Posterior vena cava (tissue), 2 donors: Measurements from ENCODE around the gene RAB3GAP2. TPM values are rescaled to one million over a fixed set of nuclear protein-coding genes. Genes with fewer than 3 reads are reported as not detected.
"Not testable (repeated sequence)": the region's sequence is repeated elsewhere in the genome, so short reads cannot be mapped to it uniquely, and the experiment has no call there.

Experiments used
- DNase-seq: peaks from one replicate; pipeline ENCODE4 v3.0.0-alpha.2; 2020; ENCODE audit warnings: low spot score
- intact Hi-C, 2 donors: fragments of 100-400 bp; cut with DNase I; formaldehyde crosslinking; loops; one replicate each; pipeline versions ENCODE4 v1.14.1 to v1.14.2; 2022 to 2023
- total RNA-seq, 2 donors: library from RNA; stranded (reverse); fragmentation: NEBNext Ultra II Directional; extraction: Animal tissue kit (Norgen Biotek cat#: 25700); gene quantifications; one replicate each; pipeline ENCODE4 v1.2.1, GENCODE V29; 2021
- donor health status: DM: yes; HTN: yes; CAD: no.
- donor health status: DM: yes; HTN: yes; CAD: no.

The RAB3GAP2 gene
- total RNA-seq, 2 donors from 2014 or later: 31.1 to 37.9 TPM

DNA sequence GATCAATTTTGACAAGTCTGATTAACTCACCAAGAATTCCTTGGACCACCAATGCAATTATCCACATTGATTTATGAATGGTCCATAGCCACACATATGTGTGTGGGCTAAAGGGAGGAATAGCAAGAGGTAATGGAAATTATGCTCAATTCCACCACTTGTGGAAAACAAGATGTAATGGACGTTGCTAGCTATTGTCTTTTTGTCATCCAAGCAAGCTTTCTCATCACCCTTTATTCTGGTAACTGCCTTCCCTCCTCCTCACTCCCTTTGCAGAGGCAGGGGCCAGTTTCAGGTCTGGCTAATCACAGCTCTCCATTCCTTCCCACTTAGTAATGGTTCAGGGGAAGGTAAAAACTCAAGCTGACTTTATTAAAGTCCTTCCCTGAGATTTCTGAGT lies 24.7 kb upstream of the RAB3GAP2 start:
- intact Hi-C loops: no loop called here
- DNase-seq: no peak

DNA sequence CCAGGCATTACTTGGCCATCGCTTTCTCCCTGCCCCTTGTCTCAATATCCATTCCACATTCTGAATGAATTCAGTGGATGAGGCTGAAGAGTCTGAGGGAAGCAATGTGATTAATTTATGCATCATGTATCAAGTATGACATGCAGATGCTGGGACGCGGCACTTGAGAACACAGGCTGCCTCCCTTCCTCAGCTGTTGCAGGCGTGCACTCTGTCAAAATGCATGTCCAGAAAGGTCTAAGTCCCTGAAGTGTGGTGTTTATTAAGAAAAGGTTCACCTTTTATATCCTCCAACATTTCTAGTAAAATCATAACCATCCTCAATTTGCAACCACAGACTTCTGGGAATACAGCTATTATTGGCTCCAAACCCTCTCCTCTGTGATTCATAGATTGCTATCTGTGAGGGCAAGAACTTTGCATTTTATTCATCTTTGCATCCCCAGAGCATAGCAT lies 22.6 kb upstream of the RAB3GAP2 start:
- intact Hi-C loops: no loop called here
- no peak for DNase-seq

DNA sequence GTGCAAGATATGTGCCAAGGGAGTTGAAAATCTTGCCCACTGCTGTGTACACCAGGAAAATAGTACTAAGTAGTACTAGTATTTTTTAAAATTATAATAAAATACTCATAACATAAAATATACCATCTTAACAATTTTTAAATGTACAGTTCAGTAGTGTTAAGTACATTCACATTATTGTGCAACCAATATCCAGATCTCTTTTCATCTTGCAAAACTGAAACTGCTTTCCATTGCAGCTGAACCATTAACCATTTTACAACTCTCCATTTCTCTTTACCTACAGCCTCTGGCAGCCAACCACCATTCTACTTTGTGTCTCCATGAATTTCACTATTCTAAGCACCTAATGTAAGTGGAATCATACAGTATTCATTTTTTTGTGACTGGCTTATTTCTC lies 19.3 kb upstream of the RAB3GAP2 start:
- DNase-seq: no peak
- intact Hi-C loops: no loop called here

DNA sequence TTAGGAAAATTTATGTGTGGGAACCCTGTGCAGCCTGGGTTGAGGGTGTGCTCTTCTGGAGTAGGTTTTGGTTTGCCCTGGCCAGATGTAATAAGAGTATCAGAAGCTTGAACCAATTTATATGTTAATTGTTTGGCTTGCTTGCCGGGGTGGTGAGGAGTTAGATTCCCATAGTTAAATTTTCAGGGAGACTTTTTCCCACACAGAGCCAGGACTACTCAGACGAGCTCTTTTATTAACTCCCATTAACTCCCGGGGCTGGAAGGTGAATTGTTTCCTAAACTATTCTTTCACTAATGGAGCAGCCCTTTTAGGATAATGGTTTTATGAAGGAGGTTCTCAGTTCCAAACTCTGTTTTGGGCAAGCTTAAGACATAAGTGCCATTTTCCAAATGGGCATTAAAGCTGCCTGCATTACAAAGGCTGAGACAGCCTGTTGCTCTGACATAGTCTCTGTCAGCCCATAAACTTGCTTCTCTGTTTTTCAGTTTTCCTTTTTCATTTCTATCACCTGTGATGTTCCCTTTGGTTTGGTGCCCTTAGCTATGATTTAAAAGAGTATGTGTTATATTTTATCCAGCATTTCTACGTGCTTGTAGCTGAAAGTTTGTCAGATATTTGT lies 18.0 kb upstream of the RAB3GAP2 start:
- intact Hi-C loops: no loop called here
- DNase-seq: no peak

DNA sequence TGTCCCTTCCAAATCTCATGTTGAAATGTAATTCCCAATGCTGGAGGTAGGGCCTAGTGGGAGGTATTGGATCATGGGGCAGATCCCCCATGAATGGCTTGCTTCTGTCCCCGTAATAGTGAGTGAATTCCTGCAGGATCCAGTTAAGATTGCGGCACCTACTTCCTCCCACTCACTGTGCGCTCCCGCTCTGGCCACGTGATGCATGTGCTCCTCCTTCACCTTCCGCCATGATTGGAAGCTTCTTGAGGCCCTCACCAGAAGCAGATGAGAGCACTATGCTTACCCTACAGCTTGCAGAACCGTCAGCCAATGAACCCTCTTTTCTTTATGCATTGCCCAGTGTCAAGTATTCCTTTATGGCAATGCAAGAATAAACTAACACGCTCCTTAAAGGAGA lies 14.9 kb upstream of the RAB3GAP2 start:
- no peak for DNase-seq
- intact Hi-C loops: no loop called here

DNA sequence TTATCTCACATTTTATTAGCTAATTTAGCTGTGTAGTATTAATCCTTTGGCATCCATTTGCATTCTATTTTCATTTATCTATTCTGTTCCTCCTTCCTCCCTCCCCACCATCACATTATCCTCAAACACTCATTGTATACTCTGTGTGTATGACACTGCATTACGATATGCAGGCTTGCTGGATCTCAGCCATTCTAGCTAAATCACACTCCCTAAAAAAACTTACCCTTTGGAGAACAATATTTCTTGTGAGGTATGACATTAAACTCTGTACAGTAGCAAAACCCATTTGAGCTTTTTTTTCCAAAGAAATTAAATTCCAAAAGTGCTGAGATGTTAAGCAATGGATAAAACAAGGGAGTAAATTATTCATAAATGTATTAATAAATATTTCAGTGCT lies 11.4 kb upstream of the RAB3GAP2 start:
- no peak for DNase-seq
- intact Hi-C loops: no loop called here

DNA sequence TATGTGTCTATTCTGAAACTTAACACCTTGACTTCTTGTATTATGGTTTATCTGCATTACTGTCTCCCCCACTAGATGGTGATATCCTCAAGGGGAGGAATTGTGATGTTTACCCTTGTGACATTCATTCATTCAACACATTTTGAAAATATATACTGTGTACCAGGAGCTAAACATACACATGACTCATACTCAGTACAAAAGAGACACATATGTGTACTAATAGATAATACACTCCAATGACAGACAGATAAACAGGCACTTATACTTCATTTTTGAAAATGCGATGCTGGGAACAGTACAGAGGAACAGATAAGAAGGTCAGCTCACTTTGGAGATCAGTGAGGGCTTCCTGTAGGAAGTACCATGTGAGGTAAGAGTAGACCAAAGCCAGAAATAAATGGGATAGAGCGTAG lies 8.9 kb upstream of the RAB3GAP2 start:
- intact Hi-C loops: no loop called here

DNA sequence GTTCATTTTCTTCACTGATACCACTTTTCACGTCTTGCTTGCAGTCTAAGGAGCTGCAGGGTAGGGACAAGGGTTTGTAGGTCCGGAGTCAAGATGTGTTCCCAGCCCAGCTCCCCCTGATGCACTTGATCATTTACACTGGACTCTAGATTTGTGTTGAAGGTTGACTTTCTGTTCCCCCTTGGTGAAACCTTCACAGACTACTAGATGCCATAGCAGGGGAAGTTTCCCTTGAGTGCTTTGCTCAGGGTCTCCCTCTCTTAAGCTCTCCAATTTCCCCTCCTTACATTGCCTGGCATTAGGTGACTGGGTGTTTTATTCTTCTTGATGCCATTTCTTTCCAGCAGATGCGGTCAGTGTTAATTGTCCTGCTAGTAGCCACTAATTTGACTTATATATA lies 8.0 kb upstream of the RAB3GAP2 start:
- intact Hi-C loops: no loop called here
- DNase-seq: no peak

More for the DNA sequence above, 8.9 kb upstream of the RAB3GAP2 start:
- no peak for DNase-seq

DNA sequence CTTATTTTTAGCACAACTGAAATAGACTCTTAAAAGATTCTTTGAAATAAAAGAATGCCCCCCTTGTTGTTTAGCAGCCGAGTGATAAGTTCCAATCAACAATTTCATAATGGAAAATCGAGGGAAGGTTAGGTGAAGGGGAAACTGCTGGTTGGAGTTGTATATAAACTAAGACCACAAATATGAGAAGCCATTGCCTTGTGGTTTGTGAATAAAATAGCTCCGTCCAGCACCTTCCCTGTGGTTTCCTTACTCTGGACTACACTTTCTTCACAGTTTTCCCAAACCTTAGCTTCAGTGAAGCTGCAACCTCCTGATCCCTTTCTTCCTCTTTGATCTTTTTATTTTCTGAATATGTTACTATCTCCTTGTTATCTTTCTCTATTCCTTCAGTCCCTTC lies 6.7 kb upstream of the RAB3GAP2 start:
- DNase-seq: no peak
- intact Hi-C loops: no loop called here

DNA sequence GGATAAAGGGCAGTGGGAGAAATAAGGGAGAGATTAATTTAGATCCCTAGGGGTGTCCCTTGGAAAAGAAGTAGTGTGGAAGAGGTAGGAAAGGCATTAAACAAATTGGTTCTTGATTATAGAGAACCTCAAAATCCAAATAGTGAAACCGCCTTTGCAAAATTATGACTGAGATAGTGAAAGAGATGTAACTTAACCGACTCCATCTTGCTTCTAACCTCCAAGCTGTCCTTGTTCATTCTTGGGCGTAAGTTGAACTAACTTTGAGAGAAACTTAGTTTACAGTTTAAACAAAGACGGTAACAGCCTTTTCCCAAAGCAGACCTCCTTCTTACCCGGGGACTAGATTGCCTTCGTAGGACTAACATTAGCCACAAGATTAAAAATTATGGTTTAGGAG lies 3.2 kb upstream of the RAB3GAP2 start:
- intact Hi-C loops: no loop called here
- no peak for DNase-seq

DNA sequence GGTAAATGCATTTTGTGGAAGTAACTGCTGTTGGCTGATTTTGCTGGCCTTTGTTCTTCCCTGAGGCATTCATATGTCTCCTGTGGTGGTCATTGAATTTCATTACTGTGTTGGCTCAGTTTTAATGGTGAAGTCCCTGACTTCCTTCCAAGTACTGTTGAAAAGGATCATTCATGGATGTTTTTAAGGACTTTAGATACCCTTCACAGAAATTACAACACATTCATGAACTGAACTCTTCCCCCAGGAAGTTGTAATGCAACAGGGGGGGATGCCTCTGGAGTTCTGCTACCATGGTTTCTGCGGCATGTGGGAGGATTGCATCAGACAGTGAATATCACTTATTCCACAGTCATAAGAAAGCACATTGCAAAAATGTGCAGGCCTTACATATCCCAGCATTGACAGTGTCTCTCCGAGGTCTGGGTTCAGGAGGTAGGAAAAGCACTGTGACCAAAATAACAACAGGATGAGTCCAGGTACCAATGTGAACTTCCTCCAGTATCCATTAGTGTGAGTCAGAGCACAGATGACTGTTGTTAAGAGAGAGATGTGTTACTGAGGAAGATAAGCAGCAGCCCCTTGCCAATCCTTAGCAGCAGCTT lies 2.1 kb upstream of the RAB3GAP2 start:
- no peak for DNase-seq
- intact Hi-C loops: no loop called here

DNA sequence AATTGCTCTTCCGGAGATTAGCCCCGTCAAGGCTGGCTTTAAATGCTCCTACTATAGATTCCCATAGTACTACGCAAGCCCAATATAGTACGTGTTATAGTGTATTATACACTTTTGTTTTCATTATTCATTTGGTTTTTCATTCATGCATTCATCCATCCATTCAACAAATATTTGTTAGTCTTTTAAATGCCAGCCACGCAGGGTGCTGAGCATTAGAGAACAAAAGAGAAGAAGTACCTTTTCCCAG lies 513 bp upstream of the RAB3GAP2 start:
- DNase-seq: no peak
- intact Hi-C loops: no loop called here

DNA sequence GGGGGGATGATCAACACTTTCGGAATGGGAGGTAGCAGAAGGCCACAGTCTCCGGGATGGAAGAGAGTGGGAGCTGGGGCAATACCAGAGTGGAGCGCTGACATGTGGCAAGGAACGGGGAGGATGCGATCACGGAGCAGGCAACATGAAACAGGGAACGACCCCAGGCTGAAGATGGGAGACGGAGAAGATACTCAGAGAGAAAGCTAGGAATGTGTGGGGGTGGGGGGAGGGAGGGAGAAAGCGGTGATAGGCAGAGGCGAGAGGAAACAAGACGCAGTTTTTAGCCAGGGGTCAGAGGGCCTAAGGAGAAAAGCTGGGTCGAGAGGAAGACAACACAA lies 577 bp downstream of the RAB3GAP2 start:
- intact Hi-C loops: no loop called here
- DNase-seq: no peak

DNA sequence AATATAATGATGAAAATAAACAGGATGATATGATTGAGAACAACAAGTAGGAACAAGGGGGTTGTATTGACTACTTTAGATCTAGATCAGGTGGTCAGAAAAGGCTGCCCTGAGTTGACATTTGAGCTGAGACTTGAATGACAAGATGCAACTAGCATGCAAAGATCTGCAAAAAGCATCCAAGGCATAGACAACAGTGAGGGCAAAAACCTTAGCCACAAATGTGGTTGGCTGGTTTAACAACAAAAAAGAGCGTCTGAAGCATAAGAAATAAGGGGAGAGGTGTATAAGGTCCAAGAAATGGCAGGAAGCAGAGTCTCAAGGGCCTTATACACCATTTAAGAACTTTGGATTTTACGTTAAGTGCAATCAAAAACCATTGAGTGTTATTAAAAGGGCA lies 3.2 kb downstream of the RAB3GAP2 start:
- intact Hi-C loops: no loop called here
- no peak for DNase-seq

DNA sequence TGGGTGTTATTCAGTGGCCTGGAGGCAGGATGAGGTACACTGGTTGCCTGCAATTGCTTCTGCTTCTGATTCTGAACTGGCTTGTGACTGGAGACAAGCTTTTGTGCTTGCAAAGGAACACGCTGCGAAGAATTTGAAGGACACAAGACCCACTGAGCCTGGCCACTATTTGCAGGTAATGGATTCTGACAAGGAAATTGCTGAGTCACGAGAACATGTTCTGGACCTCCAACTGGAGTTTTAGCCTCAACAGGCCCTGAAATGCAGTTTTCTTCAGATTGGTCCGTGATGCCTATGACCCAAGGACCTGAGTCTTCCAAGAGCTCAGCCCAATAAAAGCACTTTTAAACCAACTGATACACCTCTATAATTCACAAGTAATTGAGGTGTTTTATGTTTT lies 4.6 kb downstream of the RAB3GAP2 start:
- intact Hi-C loops: no loop called here
- no peak for DNase-seq

DNA sequence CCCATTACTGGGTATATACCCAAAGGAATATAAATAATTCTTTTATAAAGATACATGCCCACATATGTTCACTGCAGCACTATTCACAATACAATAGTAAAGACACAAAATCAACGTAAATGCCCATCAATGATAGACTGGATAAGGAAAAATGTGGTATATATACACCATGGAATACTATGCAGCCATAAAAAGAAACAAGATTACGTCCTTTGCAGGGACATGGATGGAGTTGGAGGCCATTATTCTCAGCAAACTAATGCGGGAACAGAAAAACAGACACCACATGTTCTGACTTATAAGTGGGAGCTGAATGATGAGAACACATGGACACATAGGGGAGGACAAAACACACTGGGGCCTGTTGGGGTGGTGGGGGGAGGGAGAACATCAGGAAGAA lies 12.0 kb downstream of the RAB3GAP2 start:
- DNase-seq, intact Hi-C loops: not testable (repeated sequence)

DNA sequence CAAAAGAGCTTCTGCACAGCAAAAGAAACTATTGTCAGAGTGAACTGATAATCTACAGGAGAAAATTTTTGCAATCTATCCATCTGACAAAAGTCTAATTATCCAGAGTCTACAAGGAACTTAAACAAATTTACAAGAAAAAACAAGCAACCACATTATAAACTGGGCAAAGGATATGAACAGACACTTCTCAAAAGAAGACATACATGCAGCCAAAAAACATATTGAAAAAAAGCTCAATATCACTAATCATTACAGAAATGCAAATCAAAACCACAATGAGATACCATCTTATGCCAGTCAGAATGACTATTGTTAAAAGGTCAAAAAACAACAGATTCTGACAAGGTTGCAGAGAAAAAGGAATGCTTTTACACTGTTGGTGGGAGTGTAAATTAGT lies 12.5 kb downstream of the RAB3GAP2 start:
- intact Hi-C loops, DNase-seq: not testable (repeated sequence)

DNA sequence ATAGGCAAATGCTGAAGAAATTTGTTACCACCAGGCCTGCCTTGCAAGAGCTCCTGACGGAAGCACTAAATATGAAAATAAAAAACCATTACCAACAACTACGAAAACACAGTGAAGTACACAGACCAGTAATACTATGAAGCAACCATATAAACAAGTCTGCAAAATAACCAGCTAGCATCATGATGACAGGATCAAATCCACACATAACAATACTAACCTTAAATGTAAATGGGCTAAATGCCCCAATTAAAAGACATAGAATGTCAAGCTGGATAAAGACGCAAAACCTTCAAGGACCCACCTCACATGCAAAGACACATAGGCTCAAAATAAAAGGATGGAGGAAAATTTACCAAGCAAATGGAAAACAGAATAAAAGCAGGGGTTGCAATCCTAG lies 16.1 kb downstream of the RAB3GAP2 start:
- intact Hi-C loops, DNase-seq: not testable (repeated sequence)

DNA sequence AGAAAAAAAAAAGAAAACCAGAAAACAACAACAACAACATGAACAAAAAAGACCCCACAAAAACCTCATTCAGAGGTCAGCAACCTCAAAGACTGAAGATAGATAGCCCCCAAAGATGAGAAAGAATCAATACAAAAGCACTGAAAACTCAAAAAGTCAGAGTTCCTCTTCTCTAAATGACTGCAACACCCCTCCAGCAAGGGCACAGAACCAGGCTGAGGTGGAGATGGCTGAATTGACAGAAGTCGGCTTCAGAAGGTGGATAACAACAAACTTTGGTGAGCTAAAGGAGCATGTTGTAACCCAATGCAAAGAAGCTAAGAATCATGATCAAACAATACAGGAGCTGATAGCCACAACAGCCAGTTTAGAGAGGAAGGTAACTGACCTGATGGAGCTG lies 17.0 kb downstream of the RAB3GAP2 start:
- intact Hi-C loops: no loop called here
- no peak for DNase-seq

DNA sequence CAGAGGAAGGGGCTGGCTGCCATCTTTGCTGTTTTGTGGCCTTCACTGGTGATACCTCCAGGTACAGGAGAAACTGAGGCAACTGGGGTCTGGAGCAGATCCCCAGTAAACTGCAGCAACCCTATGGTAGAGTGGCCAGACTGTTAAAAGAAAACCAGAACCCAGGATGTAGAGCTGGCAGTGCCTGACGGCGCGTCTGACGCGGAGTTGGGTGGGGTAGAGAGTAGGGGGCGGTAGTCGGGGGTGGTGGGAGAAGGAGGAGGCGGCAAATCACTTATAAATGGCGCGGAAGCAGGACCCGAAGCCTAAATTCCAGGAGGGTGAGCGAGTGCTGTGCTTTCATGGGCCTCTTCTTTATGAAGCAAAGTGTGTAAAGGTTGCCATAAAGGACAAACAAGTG lies 19.0 kb downstream of the RAB3GAP2 start:
- DNase-seq, intact Hi-C loops: not testable (repeated sequence)

DNA sequence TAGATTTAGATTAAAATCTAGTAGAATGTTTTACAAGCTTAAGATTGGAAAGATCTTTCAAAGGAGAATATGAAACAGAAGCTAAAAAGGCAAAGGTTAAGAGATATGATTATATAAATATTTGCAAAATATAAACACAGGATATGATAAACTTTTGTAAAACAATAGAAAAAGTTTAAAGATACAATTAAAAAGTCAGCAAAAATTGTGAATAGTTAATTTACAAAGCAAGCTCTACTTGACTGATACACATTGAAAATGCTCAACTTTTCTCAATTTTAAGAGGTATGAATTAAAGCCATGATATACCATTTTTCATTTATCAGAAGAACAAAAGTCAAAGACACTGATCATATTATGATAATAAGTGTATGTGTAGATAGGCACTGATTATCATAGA lies 21.0 kb downstream of the RAB3GAP2 start:
- no peak for DNase-seq
- intact Hi-C loops: no loop called here

DNA sequence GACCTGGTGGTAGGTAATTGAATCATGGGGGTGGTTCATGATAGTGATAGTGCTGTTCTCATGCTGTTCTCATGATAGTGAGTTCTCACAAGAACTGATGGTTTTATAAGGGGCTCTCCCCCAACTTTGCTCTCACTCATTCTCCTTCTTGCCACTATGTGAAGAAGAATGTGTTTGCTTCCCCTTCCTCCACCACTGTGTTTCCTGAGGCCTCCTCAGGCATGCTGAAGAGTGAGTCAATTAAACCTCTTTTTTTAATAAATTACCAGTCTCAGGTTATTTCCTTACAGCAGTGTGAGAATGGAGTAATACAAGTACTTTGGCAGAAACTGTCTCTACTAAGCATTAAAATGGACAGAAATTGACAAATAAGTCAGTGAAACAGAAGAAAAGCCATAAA lies 21.6 kb downstream of the RAB3GAP2 start:
- no peak for DNase-seq
- intact Hi-C loops: no loop called here
